ENCODE results near the gene CDCA7L.
"Not testable (repeated sequence)": the region's sequence is repeated elsewhere in the genome, so short reads cannot be mapped to it uniquely, and the experiment has no call there.

GRCh38 chr7:21865631-21866204 lies 80.0 kb downstream of the CDCA7L start:
- TF ChIP-seq CTCF (optimal IDR thresholded peaks at IDR 0.05 in 1 of 3, IDR thresholded peaks at IDR 0.05 in 1 of 3, conservative IDR thresholded peaks at IDR 0.05 in 1 of 3; ENCODE audit: extremely low read depth in 1 of 3, insufficient read depth in 2 of 3, low read length in 3 of 3); EZH2 (IDR thresholded peaks at IDR 0.05; ENCODE audit: low read length): not testable (repeated sequence)

Data from keratinocyte (primary cell).